Measurements from ENCODE around the gene TIPARP. TPM values are rescaled to one million over a fixed set of nuclear protein-coding genes. Genes with fewer than 3 reads are reported as not detected.
A peak's percentile ranks its signal among the peaks of the same experiment; 100 is the strongest.

The TIPARP gene
- total and polyA plus RNA-seq, 2 of the 13 experiments (the other 11 are each of a cell fraction or from before 2014, with no cell fraction given) = 7.3 to 19.7 TPM

GRCh38 chr3:156685198-156685597, 10.8 kb downstream of the TIPARP start:
- FAIRE-seq (no peak), DNase-seq (ENCODE audit: low spot score) (no peak), ATAC-seq (no peak; the same call in 2 of the 3 replicates)
- intact Hi-C loops (cut with micrococcal nuclease; ENCODE audit: unreplicated experiment) = no loop called here
- ChIA-PET CTCF (ENCODE audit: low intra/inter-chr PET ratio, low total read pairs) (no interaction called here), POLR2A (interaction anchor here (0.9 kb wide), 1 partner anchor 11 kb away, joined by 3 read pairs; the partner anchor contains the start of gene TIPARP)
- H3K27me3 ChIP-seq (ENCODE audit: control insufficient read depth in 1 of 2, insufficient read depth in 2 of 2, low read length in 2 of 2) = no peaks in the 10 kb centered on the region
- no peak overlapping the region for H2AFZ ChIP-seq (ENCODE audit: low read length)
- peaks cover 88% of the 10 kb centered on the region for H3K79me2 ChIP-seq (ENCODE audit: insufficient read depth, low read length)
- WGBS (ENCODE audit: low lambda C conversion rate) = 76% methylated on average over 2 of the region's 2 CpGs
- H3K27ac ChIP-seq (ENCODE audit: extremely low read length, insufficient read depth, low read length) = peak overlapping the region; percentile 4
- TF ChIP-seq, protein P1, sequence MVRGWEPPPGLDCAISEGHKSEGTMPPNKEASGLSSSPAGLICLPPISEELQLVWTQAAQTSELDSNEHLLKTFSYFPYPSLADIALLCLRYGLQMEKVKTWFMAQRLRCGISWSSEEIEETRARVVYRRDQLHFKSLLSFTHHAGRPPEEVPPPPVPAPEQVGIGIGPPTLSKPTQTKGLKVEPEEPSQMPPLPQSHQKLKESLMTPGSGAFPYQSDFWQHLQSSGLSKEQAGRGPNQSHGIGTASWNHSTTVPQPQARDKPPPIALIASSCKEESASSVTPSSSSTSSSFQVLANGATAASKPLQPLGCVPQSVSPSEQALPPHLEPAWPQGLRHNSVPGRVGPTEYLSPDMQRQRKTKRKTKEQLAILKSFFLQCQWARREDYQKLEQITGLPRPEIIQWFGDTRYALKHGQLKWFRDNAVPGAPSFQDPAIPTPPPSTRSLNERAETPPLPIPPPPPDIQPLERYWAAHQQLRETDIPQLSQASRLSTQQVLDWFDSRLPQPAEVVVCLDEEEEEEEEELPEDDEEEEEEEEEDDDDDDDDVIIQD (CRISPR knock-in tag; IDR thresholded peaks at IDR 0.05; ENCODE audit: low read depth) = 0 out of 2 replicates have a peak, but pooled peaks have one; percentile 10
- TF ChIP-seq ZNF496 (CRISPR knock-in tag; IDR thresholded peaks at IDR 0.05; ENCODE audit: insufficient replicate concordance) (no peak), TGIF2 (CRISPR knock-in tag; IDR thresholded peaks at IDR 0.05) (no peak)
- H4K20me1 ChIP-seq (ENCODE audit: insufficient read depth, low read length) = peaks cover 21% of the 10 kb centered on the region
- no TSS peak for BruUV-seq (replicated peaks)
- H3K4me3 ChIP-seq (replicated peaks in 1 of 3; ENCODE audit: insufficient read depth in 1 of 3, low read depth in 2 of 3, low read length in 3 of 3) = no peak overlapping the region
- peaks cover 57% of the 10 kb centered on the region for H3K4me1 ChIP-seq (ENCODE audit: insufficient read depth, low read length)
- H3K9ac ChIP-seq (ENCODE audit: insufficient read depth, low read depth, low read length) = no peak overlapping the region
- in situ Hi-C loops (cut with HindIII; ENCODE audit: extremely low pct_ligation_motif_present, low pct_unique_long_range_greater_than_20kb) = no loop called here
- no peaks in the 10 kb centered on the region for H3K9me3 ChIP-seq (ENCODE audit: low read length)
- H3K36me3 ChIP-seq (replicated peaks in 1 of 2; ENCODE audit: control insufficient read depth in 1 of 2, insufficient read depth in 2 of 2, low read length in 2 of 2) = peaks cover 2 to 17% of the 10 kb centered on the region in 2 experiments; a peak in 3 of 5 replicates
- no peak overlapping the region for H3K4me2 ChIP-seq (ENCODE audit: low read depth, low read length)

GRCh38 chr3:156685752-156686151, 11.4 kb downstream of the TIPARP start:
- POLR2A ChIA-PET = interaction anchor here (0.9 kb wide), 1 partner anchor 11 kb away, joined by 3 read pairs; the partner anchor contains the start of gene TIPARP
- in situ Hi-C loops (cut with HindIII; ENCODE audit: extremely low pct_ligation_motif_present, low pct_unique_long_range_greater_than_20kb) = no loop called here
- H3K36me3 ChIP-seq (replicated peaks in 1 of 2; ENCODE audit: control insufficient read depth in 1 of 2, insufficient read depth in 2 of 2, low read length in 2 of 2) = peaks cover 2 to 12% of the 10 kb centered on the region in 2 experiments; a peak in 3 of 5 replicates

More at GRCh38 chr3:156685752-156686151, 11.4 kb downstream of the TIPARP start:
- H3K9me3 ChIP-seq (ENCODE audit: low read length) = no peaks in the 10 kb centered on the region
- ATAC-seq = peak; percentile 59
- CTCF ChIA-PET (ENCODE audit: low intra/inter-chr PET ratio, low total read pairs) = no interaction called here
- H3K4me1 ChIP-seq (ENCODE audit: insufficient read depth, low read length) = peaks cover 52% of the 10 kb centered on the region
- no peak overlapping the region for H3K4me3 ChIP-seq (replicated peaks in 1 of 3; ENCODE audit: insufficient read depth in 1 of 3, low read depth in 2 of 3, low read length in 3 of 3)
- H2AFZ ChIP-seq (ENCODE audit: low read length) = no peak overlapping the region
- H3K27me3 ChIP-seq (ENCODE audit: control insufficient read depth in 1 of 2, insufficient read depth in 2 of 2, low read length in 2 of 2) = no peaks in the 10 kb centered on the region
- peaks cover 16% of the 10 kb centered on the region for H4K20me1 ChIP-seq (ENCODE audit: insufficient read depth, low read length)
- peaks cover 88% of the 10 kb centered on the region for H3K79me2 ChIP-seq (ENCODE audit: insufficient read depth, low read length)
- DNase-seq (ENCODE audit: low spot score) = no peak
- BruUV-seq (replicated peaks) = no TSS peak
- H3K27ac ChIP-seq (ENCODE audit: extremely low read length, insufficient read depth, low read length) = no peak overlapping the region
- no peak overlapping the region for H3K9ac ChIP-seq (ENCODE audit: insufficient read depth, low read depth, low read length)
- H3K4me2 ChIP-seq (ENCODE audit: low read depth, low read length) = peak overlapping the region; percentile 16; the same call in 1 of the 2 replicates
- no peak for TF ChIP-seq ZNF451 (CRISPR knock-in tag; IDR thresholded peaks at IDR 0.05)
- TF ChIP-seq, protein P2, sequence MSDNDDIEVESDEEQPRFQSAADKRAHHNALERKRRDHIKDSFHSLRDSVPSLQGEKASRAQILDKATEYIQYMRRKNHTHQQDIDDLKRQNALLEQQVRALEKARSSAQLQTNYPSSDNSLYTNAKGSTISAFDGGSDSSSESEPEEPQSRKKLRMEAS (IDR thresholded peaks at IDR 0.05) = 0 out of 2 replicates have a peak, but pooled peaks have one; percentile 28
- FAIRE-seq = no peak
- intact Hi-C loops (cut with micrococcal nuclease; ENCODE audit: unreplicated experiment) = no loop called here
